ENCODE data around the gene FOXK1.

Gene FOXK1

DNA sequence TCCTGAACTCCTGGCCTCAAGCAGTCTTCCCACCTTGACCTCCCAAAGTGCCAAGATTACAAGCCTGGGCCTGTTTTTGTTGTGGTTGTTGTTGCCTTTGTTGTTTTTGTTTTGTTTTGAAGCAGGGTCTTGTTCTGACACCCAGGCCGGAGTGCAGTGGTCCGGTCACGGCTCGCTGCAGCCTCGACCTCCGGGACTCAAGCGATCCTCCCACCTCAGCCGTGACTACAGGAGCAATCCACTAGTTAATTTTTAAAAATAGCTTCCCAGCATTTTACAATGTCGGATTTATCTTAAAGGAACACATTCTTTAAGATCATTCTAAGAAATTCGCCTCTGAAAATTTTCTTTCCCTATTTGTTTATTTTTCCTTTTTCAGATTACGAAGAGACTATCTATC, 65.7 kb downstream of the FOXK1 start:
- TF ChIP-seq, protein P1, sequence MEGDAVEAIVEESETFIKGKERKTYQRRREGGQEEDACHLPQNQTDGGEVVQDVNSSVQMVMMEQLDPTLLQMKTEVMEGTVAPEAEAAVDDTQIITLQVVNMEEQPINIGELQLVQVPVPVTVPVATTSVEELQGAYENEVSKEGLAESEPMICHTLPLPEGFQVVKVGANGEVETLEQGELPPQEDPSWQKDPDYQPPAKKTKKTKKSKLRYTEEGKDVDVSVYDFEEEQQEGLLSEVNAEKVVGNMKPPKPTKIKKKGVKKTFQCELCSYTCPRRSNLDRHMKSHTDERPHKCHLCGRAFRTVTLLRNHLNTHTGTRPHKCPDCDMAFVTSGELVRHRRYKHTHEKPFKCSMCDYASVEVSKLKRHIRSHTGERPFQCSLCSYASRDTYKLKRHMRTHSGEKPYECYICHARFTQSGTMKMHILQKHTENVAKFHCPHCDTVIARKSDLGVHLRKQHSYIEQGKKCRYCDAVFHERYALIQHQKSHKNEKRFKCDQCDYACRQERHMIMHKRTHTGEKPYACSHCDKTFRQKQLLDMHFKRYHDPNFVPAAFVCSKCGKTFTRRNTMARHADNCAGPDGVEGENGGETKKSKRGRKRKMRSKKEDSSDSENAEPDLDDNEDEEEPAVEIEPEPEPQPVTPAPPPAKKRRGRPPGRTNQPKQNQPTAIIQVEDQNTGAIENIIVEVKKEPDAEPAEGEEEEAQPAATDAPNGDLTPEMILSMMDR (IDR thresholded peaks at IDR 0.05; ENCODE audit: poor library complexity, severe bottlenecking) = no peak
- ATAC-seq (ENCODE audit: low read depth) (no peak), DNase-seq (ENCODE audit: low spot score) (no peak)
- Histone ChIP-seq H3K9me3 (ENCODE audit: severe bottlenecking) (no peaks in the 10 kb centered on the region), H3K27me3 (ENCODE audit: insufficient read depth, poor library complexity, severe bottlenecking) (no peaks in the 10 kb centered on the region), H3K36me3 (ENCODE audit: low read depth) (peaks cover 48% of the 10 kb centered on the region), H3K4me1 (ENCODE audit: insufficient read depth, poor library complexity, severe bottlenecking) (peaks cover 26% of the 10 kb centered on the region), H3K27ac (ENCODE audit: poor library complexity, severe bottlenecking) (no peak overlapping the region), H3K4me3 (ENCODE audit: severe bottlenecking) (no peak overlapping the region)

DNA sequence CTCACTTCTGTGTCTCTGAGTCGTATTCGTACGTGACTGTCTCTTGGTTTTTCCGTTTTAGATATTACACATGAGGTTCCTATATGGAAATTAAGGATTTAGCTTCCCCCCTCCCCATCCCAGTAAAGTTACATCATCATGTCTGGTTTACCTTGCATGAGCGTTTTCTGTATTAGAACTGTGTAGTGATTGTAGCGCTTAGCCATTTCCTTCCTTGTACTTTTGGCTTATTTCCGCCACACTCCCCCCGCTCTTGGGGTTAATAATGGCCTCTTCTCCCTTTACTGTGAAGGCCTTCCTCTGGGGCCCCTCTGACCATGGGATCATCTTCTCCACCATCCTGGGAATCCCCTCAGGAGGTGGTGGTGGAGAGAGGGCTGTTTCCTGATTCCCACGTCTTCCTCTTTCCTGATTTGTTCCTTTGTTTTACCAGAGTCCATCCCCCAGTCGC, 66.2 kb downstream of the FOXK1 start:
- no peak for DNase-seq (ENCODE audit: low spot score)
- H3K9me3 ChIP-seq (ENCODE audit: severe bottlenecking) = no peaks in the 10 kb centered on the region
- no peaks in the 10 kb centered on the region for H3K27me3 ChIP-seq (ENCODE audit: insufficient read depth, poor library complexity, severe bottlenecking)
- H3K4me1 ChIP-seq (ENCODE audit: insufficient read depth, poor library complexity, severe bottlenecking) = peaks cover 24% of the 10 kb centered on the region
- no peak overlapping the region for H3K27ac ChIP-seq (ENCODE audit: poor library complexity, severe bottlenecking)
- TF ChIP-seq, protein P1 (IDR thresholded peaks at IDR 0.05; ENCODE audit: poor library complexity, severe bottlenecking) = no peak
- peaks cover 42% of the 10 kb centered on the region for H3K36me3 ChIP-seq (ENCODE audit: low read depth)
- no peak overlapping the region for H3K4me3 ChIP-seq (ENCODE audit: severe bottlenecking)
- ATAC-seq (ENCODE audit: low read depth) = no peak

DNA sequence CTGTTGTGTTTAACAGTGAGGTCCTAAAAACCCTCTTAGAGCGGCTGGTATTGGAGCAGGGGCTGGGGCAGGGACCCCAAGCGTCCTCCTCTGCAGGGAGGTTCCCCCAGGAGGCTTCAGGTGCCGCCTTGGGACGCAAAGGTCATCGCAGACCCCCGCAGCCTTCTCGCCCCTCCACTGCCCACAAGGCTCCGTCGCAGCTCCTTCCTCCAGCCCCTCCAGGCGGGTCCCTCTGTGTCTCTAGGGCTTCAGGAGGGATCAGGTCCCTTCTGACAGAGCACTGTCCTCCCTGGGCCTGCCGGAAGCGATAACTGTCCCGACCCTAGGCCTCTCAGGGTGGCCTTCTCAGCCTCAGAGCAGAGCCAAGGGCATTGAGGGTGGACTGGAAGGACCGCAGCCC, 67.3 kb downstream of the FOXK1 start:
- TF ChIP-seq, protein P1 (IDR thresholded peaks at IDR 0.05; ENCODE audit: poor library complexity, severe bottlenecking) = no peak
- ATAC-seq (ENCODE audit: low read depth) = no peak
- Histone ChIP-seq H3K4me1 (ENCODE audit: insufficient read depth, poor library complexity, severe bottlenecking) (peaks cover 13% of the 10 kb centered on the region), H3K9me3 (ENCODE audit: severe bottlenecking) (no peaks in the 10 kb centered on the region), H3K36me3 (ENCODE audit: low read depth) (peaks cover 45% of the 10 kb centered on the region), H3K27me3 (ENCODE audit: insufficient read depth, poor library complexity, severe bottlenecking) (no peaks in the 10 kb centered on the region), H3K4me3 (ENCODE audit: severe bottlenecking) (no peak overlapping the region), H3K27ac (ENCODE audit: poor library complexity, severe bottlenecking) (no peak overlapping the region)
- no peak for DNase-seq (ENCODE audit: low spot score)

DNA sequence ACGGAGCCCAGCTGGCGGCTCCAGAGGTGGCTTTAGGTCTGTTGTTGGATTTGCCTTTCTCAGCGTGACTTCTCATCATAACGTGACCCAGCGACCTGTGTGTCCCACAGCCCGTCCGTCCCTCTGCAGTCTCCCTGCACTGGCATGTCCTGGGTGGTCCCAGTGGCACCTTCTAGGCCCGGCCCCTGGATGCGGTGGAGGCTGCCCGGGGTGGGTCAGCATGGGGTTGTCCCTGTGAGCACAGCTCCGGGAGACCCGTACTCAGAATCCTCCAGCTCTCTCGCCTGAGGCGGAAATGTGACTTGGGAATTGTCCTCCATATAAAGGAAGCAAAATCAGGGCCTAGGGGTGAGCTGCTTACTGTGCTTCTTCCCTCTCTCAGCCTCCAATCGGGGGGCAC, 67.7 kb downstream of the FOXK1 start:
- TF ChIP-seq, protein P1 (IDR thresholded peaks at IDR 0.05; ENCODE audit: poor library complexity, severe bottlenecking) = no peak
- ATAC-seq (ENCODE audit: low read depth) = no peak
- Histone ChIP-seq H3K27ac (ENCODE audit: poor library complexity, severe bottlenecking) (no peak overlapping the region), H3K4me1 (ENCODE audit: insufficient read depth, poor library complexity, severe bottlenecking) (peaks cover 10% of the 10 kb centered on the region), H3K4me3 (ENCODE audit: severe bottlenecking) (no peak overlapping the region), H3K36me3 (ENCODE audit: low read depth) (peaks cover 49% of the 10 kb centered on the region), H3K9me3 (ENCODE audit: severe bottlenecking) (no peaks in the 10 kb centered on the region), H3K27me3 (ENCODE audit: insufficient read depth, poor library complexity, severe bottlenecking) (no peaks in the 10 kb centered on the region)
- no peak for DNase-seq (ENCODE audit: low spot score)

DNA sequence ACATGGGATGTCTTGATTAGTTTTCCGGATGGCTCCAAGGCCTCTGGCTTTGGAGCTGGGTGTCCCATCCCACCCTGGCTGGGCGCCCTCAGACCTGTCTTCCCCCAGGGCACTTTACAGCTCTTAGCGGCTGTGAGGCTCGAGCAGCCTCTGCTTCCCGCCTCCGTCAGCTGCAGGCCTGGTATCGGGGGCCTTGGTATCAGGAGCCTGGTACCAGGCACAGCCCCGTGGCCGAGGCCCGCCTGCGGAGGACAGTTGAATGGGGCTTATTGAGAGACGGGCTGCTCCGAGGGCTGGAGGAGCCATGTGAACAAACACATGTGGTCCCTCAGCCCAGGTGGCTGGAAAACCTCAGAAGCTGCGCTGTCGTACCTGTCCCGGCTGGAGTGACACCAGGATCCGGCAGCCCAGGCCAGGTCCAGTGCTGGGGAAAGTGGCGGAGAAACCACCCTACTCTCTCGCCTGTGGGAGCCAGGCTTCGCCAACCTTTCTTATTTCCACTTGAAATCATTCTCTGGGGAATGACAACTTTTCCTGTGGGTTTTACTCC, 69.4 kb downstream of the FOXK1 start:
- H3K36me3 ChIP-seq (ENCODE audit: low read depth) = peaks cover 60% of the 10 kb centered on the region
- no peaks in the 10 kb centered on the region for H3K27me3 ChIP-seq (ENCODE audit: insufficient read depth, poor library complexity, severe bottlenecking)
- no peak overlapping the region for H3K27ac ChIP-seq (ENCODE audit: poor library complexity, severe bottlenecking)
- TF ChIP-seq, protein P1 (IDR thresholded peaks at IDR 0.05; ENCODE audit: poor library complexity, severe bottlenecking) = no peak
- ATAC-seq (ENCODE audit: low read depth) (no peak), DNase-seq (ENCODE audit: low spot score) (no peak)
- H3K4me3 ChIP-seq (ENCODE audit: severe bottlenecking) = no peak overlapping the region
- no peaks in the 10 kb centered on the region for H3K9me3 ChIP-seq (ENCODE audit: severe bottlenecking)
- H3K4me1 ChIP-seq (ENCODE audit: insufficient read depth, poor library complexity, severe bottlenecking) = peaks cover 2% of the 10 kb centered on the region
